GM23248 (cell line): ENCODE data around the gene ADGRE2.

Source experiments
- EZH2 ChIP-seq: fragments of 200-600 bp; sonication (generic); IDR thresholded peaks from 2 replicates; pipeline ENCODE4 v1.6.1; 2018; ENCODE audit warnings: antibody characterized with exemption, mild to moderate bottlenecking; ENCODE audit not compliant: insufficient read depth, poor library complexity, severe bottlenecking
- EZH2phosphoT487 ChIP-seq: fragments of 200-600 bp; sonication (generic); IDR thresholded peaks from 2 replicates; pipeline ENCODE4 v1.6.1; 2018; ENCODE audit warnings: antibody characterized with exemption, moderate library complexity, mild to moderate bottlenecking, low read depth; ENCODE audit not compliant: insufficient read depth

GRCh38 chr19:14770944-14771839 lies 7.2 kb downstream of the ADGRE2 start:
- TF ChIP-seq EZH2phosphoT487 (no peak), EZH2 (no peak)
